Stimulated activated CD8-positive, alpha-beta memory T cell treated with anti-CD3 and anti-CD28 coated beads, Interleukin-7, amount 100 ng/mL, for 24 hours (primary cell): ENCODE results near the gene MYCBP2.

Experiments
- DNase-seq: peaks from one replicate; pipeline ENCODE4 v3.0.0-alpha.2; 2020; ENCODE audit warnings: low read depth

The MYCBP2 gene

DNA sequence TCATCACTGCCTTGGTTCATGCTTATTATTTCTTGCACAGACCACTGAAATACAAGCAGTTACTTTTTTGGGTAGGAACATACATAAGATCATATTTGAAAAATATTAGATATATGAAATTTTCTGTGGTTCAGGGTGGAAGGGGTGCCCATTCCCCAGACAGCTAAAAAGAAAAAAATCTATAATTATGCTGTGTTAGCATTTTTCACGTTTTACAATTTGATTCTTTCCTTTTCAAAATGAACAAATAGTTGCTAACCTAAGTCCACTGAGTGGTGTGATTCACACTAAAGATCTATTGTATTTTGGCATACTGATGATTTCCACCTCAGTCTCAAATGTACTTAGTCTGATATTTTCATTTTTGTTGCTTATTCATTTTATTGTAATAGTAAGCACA is 233.2 kb downstream of the MYCBP2 start:
- DNase-seq: no peak

DNA sequence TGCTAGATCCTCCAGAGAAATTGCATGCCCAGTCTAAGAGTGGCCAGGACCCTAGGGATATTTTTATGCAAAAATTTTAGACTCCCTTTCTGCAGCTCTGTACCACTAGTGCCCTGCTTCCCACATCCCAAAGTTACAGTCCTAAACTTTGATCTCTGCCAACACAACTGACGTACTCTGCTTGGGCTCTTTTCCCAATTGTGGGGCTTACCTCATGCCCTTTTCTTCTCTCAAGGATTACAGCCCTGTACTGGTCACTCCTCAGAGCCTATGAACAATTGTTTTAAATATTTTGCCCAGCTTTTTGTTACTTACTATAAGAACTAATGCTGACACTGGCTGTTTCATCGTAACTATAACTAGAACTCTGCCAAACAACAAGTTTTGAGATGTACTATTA is 242.1 kb downstream of the MYCBP2 start:
- DNase-seq: no peak

- DNase-seq: no peak
Observed at GRCh38 chr13:77079902-77080413, 246.9 kb downstream of the MYCBP2 start.

DNA sequence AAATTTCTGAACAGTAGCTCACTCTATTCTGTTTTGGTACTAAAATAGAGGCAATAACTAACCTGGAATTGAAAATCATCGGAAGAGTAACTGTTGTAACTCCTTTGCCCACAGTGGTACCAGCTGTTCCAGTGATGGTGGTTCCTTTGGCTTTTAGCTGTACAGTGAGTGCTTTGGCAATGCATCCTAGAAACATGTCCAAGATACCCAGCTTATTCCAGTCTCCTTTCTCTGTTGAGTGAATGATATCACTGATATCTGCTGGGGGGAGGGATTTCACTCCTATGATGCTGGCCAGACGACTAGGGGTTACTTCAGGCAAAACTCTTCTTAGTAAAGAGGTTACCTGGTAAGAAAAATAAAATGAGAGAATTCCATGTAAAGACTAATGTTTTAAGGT is 259.4 kb downstream of the MYCBP2 start:
- DNase-seq: no peak

GRCh38 chr13:77065461-77066147 is 261.3 kb downstream of the MYCBP2 start:
- no peak for DNase-seq

GRCh38 chr13:77062097-77062496 is 264.8 kb downstream of the MYCBP2 start:
- DNase-seq: no peak

DNA sequence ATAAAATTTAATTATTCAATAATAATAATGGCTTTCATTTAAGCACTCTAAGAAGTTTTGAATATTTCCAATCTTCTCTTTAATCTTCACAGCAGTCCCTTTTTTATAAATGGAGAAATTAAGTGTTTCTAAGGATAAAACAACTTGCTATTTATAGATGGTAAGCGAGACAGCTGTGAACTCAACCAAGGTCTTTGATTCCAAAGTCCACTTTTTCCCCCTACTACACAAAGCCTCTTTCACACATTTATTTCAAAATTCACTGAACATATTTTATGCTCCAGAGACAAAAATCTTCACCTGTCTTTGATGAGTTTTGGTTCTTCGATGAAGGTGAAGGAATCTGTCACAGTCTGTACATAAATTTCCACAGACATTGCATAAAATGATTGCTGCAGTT is 265.5 kb downstream of the MYCBP2 start:
- DNase-seq: no peak

DNA sequence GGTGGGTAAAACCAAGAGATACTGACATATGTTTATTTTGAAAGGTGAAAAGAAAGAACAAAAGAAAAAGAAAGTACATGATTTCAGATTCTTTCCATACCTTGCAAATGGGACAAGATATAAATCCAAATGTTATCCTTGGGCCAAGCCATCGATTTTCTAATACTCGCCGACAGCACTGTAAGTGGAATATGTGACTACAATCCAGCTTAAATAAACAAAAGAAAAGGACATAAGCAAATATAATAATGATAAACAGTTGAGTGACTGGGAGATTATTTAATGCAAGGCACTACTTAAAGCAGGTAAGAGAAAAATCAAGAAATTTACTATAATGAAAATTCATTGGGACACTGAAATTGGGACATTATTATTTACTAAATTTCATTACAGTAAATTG is 270.0 kb downstream of the MYCBP2 start:
- no peak for DNase-seq

DNA sequence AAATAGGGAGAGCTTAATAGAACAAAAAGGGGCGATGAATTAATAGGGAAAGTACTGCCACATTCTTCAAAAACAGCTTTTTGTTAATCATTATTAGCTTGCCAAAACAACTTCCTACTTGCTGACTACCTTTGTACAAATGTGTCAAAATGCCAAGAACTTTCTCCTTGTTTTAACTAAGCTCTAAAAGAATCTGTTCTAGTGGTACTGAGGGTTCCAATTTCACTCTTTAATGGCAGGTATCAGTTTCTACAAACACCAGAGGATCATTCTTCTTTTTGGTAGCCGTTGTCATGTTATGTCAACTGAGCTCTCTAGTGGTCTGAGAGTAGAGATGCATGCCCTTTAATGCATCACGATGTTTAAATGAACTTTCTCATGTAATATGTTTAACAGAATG is 270.5 kb downstream of the MYCBP2 start:
- DNase-seq: no peak

DNA sequence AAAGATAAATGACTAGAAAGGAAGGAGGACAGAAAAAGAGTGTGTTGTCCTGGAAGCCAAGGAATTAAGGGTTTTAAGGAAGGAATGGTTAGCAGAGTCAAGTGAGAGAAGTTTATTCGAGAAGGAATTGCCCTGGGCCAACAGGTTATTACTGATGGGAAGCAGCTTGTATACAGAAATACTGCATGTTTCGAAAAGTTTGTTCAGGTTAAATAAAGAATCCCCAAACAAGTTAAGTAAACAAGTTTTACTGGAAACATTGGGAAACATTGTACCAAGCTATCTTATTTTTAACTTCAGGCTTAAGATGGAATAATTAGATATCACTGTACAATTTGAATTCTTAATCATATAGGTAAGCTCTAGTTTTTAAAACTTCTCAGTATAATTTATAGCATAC is 271.7 kb downstream of the MYCBP2 start:
- no peak for DNase-seq

DNA sequence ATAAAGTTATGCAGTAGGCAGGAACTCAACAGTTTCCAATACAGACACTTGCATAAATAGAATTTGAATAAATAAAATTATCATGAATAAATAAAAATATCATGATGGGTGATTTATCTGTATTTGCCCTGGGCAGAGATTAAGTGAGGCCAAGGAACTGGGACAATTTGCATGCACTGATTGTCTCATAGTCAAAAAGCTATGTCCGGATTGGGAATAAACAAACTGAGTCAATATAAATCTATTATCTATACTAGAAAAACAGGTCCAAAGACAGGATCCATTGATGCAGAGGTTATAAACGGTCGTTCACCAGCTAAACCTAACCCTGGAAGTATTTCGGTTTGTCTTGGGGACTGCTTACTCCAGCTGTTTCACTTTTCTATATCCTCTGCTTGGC is 273.7 kb downstream of the MYCBP2 start:
- DNase-seq: no peak

- DNase-seq: no peak
Observed at GRCh38 chr13:77048681-77049080, 278.2 kb downstream of the MYCBP2 start.

GRCh38 chr13:77047649-77048343 is 279.1 kb downstream of the MYCBP2 start:
- DNase-seq: no peak

- no peak for DNase-seq
Observed at GRCh38 chr13:77042566-77043177, 284.2 kb downstream of the MYCBP2 start.

GRCh38 chr13:77040835-77041234 is 286.1 kb downstream of the MYCBP2 start:
- DNase-seq: no peak

GRCh38 chr13:77040076-77040475 is 286.8 kb downstream of the MYCBP2 start:
- DNase-seq: no peak

DNA sequence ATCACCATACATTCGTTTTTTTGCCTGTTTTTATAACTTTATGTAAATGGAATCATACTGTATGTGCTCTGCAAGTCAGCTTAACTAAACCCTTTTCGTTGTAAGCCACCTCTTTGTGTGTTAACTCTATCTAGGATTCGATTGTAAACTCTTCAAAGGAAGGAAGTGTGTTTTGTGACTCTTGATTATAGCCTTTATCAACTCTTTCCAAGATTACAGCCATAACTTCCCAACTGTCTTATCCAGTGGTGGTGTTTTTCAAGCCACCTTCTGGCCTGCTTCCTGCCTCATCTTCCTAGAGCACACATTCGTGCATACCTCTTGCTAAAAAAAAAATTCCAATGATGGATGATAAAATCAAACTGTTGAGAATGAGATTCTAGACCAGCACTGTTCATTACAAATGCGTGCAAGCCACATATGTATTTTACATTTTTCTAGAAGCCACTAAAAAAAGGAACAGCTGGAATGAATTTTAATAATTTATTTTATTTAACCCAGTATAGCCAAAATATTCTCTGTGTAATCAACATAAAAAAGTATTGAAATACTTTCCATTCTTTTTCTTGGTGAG is 287.9 kb downstream of the MYCBP2 start:
- no peak for DNase-seq

GRCh38 chr13:77036279-77036678 is 290.6 kb downstream of the MYCBP2 start:
- DNase-seq: no peak

- DNase-seq: no peak
Observed at GRCh38 chr13:77034881-77035280, 292.0 kb downstream of the MYCBP2 start.

DNA sequence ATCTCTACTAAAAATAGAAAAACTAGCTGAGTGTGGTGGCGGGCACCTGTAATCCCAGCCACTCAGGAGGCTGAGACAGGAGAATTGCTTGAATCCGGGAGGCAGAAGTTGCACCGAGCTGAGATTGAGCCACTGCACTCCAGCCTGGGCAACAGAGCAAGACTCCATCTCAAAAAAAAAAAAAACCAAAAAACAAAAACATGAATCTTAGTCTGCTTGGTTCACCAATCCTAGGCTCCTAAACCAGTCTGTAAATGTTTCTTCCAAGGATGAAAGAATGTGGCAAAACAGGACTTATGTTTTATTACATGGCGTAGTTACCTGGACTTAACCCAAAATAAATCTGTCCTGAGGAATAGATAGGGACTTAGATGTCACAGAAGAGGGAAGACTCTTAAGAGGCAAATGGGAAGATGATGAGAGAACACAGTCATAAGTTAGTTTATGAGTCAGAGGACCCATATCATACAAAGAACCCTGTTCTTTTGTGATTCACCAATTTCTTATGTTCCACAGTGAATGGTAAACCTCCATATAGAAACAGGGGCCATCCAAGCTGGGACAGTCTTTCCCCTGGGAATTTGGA is 293.1 kb downstream of the MYCBP2 start:
- no peak for DNase-seq

DNA sequence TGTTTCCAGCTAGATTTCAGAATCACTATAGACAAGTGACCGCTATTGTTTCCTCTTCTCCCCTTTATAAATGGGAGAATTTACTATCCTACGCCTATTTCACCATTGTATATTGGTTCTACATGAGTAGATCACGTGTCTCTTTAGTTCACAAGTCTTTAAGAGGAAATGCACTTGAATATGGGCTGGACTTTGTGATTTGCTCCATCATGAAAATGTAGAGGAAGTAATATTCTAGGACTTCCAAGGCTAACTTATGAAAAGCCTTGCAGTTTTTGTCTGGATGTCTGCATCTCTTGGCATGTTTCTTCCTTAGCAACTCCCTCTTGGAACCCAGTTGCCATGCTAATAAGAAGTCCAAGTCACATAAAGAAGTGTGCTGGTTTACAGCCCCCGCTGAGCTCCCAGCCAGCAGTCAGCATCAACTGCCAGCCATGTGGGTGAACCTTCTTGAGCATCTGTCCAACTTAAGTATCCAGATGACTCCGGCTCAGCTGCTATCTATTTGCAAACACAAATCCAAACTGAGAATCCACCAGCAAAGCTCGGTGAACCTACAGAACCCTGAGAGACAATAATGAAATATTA is 295.1 kb downstream of the MYCBP2 start:
- DNase-seq: no peak

DNA sequence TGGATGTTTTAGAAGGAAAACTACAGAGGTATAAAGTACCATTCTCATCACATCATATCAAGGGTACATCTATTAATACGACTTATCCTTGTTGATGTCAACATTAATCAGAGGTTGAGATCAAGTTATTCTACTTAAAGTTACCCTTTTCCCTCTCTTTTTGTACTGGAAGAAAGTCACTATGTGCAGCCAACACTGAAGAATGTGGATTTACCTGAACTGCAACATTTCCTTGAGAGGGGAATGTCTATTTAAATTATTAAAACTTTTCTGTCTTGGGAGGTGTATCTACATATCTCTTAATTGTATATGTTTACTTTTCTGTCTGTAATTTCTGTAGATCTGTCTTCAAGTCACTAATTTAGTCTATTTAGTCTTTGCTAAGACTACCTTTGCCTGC is 297.5 kb downstream of the MYCBP2 start:
- DNase-seq: no peak
